ENCODE results near the gene ADTRP. TPM values are rescaled to one million over a fixed set of nuclear protein-coding genes. Genes with fewer than 3 reads are reported as not detected.

Gene ADTRP
- total RNA-seq, 4 donors from 2014 or later = not detected

- 60 to 70% methylated on average over 3 of the region's 3 CpGs for WGBS, 2 donors
- no peaks in the 10 kb centered on the region for H3K9me3 ChIP-seq
- H3K27me3 ChIP-seq = no peaks in the 10 kb centered on the region
- H3K4me3 ChIP-seq = no peak overlapping the region
- H3K36me3 ChIP-seq = no peaks in the 10 kb centered on the region
- no peak overlapping the region for H3K27ac ChIP-seq
- no peak for DNase-seq (ENCODE audit: low spot score in 2 of 2)
- TF ChIP-seq POLR2A (IDR thresholded peaks at IDR 0.05) = no peak
- no peak for TF ChIP-seq CTCF (IDR thresholded peaks at IDR 0.05)
- TF ChIP-seq EP300 (IDR thresholded peaks at IDR 0.05) = no peak
- H3K4me1 ChIP-seq = peaks cover 0 to 17% (median 11%) of the 10 kb centered on the region in 4 donors
Measured at GRCh38 chr6:11727346-11727997, 51.1 kb downstream of the ADTRP start.

DNA sequence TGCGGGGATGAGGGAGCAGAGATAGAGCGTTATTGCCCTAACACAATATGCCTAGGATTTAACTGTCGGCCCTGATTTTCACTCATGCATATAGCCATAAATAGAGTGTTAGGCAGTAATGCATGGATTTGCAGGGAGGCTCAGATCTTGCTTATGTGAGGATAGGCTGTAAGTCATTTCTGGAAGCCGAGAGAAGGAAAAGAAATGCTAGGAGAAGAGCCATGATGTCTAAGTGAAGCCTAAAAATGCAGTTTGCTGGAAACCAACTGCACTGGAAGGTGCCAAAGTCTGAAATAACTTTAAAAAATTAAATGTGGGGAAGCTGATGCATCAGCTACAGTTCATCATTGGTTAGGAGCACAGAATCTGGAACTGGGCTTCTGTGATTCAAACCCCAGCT, 54.3 kb downstream of the ADTRP start:
- no peak for DNase-seq (ENCODE audit: low spot score in 2 of 2)
- no peaks in the 10 kb centered on the region for H3K27me3 ChIP-seq
- 93% methylated on average over 4 of the region's 4 CpGs for WGBS, 2 donors
- no peak overlapping the region for H3K4me3 ChIP-seq
- no peak for TF ChIP-seq CTCF (IDR thresholded peaks at IDR 0.05)
- TF ChIP-seq EP300 (IDR thresholded peaks at IDR 0.05) = no peak
- TF ChIP-seq POLR2A (IDR thresholded peaks at IDR 0.05) = no peak
- no peaks in the 10 kb centered on the region for H3K9me3 ChIP-seq
- H3K36me3 ChIP-seq = no peaks in the 10 kb centered on the region
- H3K4me1 ChIP-seq = no peaks in the 10 kb centered on the region
- H3K27ac ChIP-seq = no peak overlapping the region

DNA sequence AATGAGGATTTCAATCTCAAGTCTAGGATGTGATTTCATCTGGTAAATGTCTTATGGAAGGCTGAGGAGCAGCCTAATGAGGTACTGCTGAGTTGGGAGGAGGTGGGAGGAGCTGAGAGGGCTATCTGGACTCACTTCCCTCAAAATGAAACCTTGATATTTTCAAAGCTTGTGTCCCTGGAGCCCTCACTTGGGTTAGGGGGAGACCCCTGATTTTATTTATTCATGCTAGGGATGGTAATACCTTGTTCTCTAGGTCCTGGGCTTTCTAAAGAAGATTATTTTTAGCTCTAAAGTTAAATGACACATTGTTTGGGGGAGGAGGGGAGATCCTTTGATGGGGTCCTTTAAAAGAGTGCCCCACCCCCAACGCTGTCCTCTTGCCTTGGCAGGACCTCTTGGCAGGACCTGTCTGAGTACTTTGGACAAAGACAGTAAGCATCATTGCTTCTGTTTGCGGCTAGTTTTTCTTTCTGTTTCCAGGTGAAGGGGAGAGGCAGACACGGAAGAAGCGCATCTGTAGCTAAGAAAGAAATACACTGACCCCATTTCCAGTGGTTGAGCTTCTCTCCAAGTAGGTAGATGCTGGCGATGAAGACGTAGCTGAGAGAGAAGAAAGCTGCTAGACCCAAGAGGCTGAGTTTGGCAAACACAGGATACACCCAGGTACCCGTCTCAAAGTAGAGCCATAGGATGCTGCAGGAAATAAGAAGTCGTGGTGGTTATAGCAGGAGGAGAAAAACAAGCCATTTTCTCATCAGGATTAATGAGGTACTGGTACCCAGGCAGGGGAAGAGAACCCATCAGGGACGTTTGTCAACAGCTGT, 55.6 kb downstream of the ADTRP start:
- no peak overlapping the region for H3K4me3 ChIP-seq
- no peaks in the 10 kb centered on the region for H3K9me3 ChIP-seq
- 83 to 84% methylated on average over 9 of the region's 9 CpGs for WGBS, 2 donors
- TF ChIP-seq EP300 (IDR thresholded peaks at IDR 0.05) (no peak), POLR2A (IDR thresholded peaks at IDR 0.05) (no peak), CTCF (IDR thresholded peaks at IDR 0.05) (no peak)
- H3K27ac ChIP-seq = no peak overlapping the region
- no peaks in the 10 kb centered on the region for H3K4me1 ChIP-seq
- no peaks in the 10 kb centered on the region for H3K36me3 ChIP-seq
- H3K27me3 ChIP-seq = no peaks in the 10 kb centered on the region
- no peak for DNase-seq (ENCODE audit: low spot score in 2 of 2)

DNA sequence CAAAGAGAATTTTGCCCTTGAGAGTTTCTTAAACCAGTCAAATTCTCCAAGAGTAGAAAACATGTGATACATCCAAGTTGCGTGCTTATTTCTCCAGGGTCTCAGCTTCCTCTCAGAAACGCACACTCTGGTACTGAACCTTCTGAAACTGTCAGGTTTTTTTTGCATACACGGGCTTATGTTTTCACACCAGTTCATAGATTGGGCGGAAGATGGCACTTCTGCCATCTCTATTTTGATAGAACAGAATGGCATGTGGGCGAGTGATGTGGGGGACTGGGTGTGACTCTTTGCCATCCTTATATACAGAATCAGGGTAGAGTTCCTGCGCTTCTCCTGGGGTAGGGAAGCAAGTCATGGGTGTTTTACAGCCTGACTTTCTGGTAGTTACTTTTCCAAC, 56.4 kb downstream of the ADTRP start:
- no peak for DNase-seq (ENCODE audit: low spot score in 2 of 2)
- 82 to 86% methylated on average over 6 of the region's 6 CpGs for WGBS, 2 donors
- Histone ChIP-seq H3K9me3 (no peaks in the 10 kb centered on the region), H3K36me3 (no peaks in the 10 kb centered on the region), H3K27ac (no peak overlapping the region), H3K4me3 (no peak overlapping the region), H3K27me3 (no peaks in the 10 kb centered on the region), H3K4me1 (no peaks in the 10 kb centered on the region)
- no peak for TF ChIP-seq CTCF (IDR thresholded peaks at IDR 0.05)
- no peak for TF ChIP-seq POLR2A (IDR thresholded peaks at IDR 0.05)
- no peak for TF ChIP-seq EP300 (IDR thresholded peaks at IDR 0.05)

- Histone ChIP-seq H3K27ac (no peak overlapping the region), H3K27me3 (no peaks in the 10 kb centered on the region), H3K4me3 (no peak overlapping the region), H3K4me1 (no peaks in the 10 kb centered on the region), H3K36me3 (no peaks in the 10 kb centered on the region), H3K9me3 (no peaks in the 10 kb centered on the region)
- DNase-seq (ENCODE audit: low spot score in 2 of 2) = no peak
- TF ChIP-seq POLR2A (IDR thresholded peaks at IDR 0.05) (no peak), CTCF (IDR thresholded peaks at IDR 0.05) (no peak), EP300 (IDR thresholded peaks at IDR 0.05) (no peak)
Measured at GRCh38 chr6:11718463-11718862, 60.1 kb downstream of the ADTRP start.

Data from tibial nerve (tissue), 4 donors.